HEK293 (cell line): ENCODE data around the gene KCNMB2.

ENCODE experiments used
- CTCF ChIP-seq: fragments of 450-650 bp; formaldehyde crosslinking; IDR thresholded peaks from 2 replicates; pipeline ENCODE4 v1.5.1; 2016; ENCODE audit warnings: missing biosample characterization, missing genetic modification characterization
- KLF10 ChIP-seq: fragments of 450-650 bp; IDR thresholded peaks from 2 replicates; pipeline ENCODE4 v1.5.1; 2018; ENCODE audit warnings: missing biosample characterization, mild to moderate bottlenecking, missing genetic modification characterization
- PRDM10 ChIP-seq: fragments of 450-650 bp; formaldehyde crosslinking; IDR thresholded peaks from 2 replicates; pipeline ENCODE4 v1.5.1; 2016; ENCODE audit warnings: missing biosample characterization, missing genetic modification characterization
- REST ChIP-seq: fragments of 450-650 bp; formaldehyde crosslinking; IDR thresholded peaks from 2 replicates; pipeline ENCODE4 v1.5.1; 2016; ENCODE audit warnings: missing biosample characterization, missing genetic modification characterization
- TSHZ1 ChIP-seq: fragments of 450-650 bp; formaldehyde crosslinking; IDR thresholded peaks from 2 replicates; pipeline ENCODE4 v1.5.1; 2016; ENCODE audit warnings: missing biosample characterization, missing genetic modification characterization, borderline replicate concordance
- ZBTB17 ChIP-seq: fragments of 450-650 bp; formaldehyde crosslinking; IDR thresholded peaks from 2 replicates; pipeline ENCODE4 v1.5.1; 2016; ENCODE audit warnings: missing biosample characterization, missing genetic modification characterization
- ZEB2 ChIP-seq: fragments of 450-650 bp; formaldehyde crosslinking; IDR thresholded peaks from 2 replicates; pipeline ENCODE4 v1.5.1; 2016; ENCODE audit warnings: missing biosample characterization, missing genetic modification characterization
- ZNF280D ChIP-seq: fragments of 450-650 bp; formaldehyde crosslinking; IDR thresholded peaks from 2 replicates; pipeline ENCODE4 v1.5.1; 2016; ENCODE audit warnings: missing biosample characterization, missing genetic modification characterization
- ZNF324 ChIP-seq: fragments of 450-650 bp; formaldehyde crosslinking; IDR thresholded peaks from 2 replicates; pipeline ENCODE4 v1.5.1; 2016; ENCODE audit warnings: missing biosample characterization, missing genetic modification characterization
- ZNF561 ChIP-seq: fragments of 450-650 bp; IDR thresholded peaks from 2 replicates; pipeline ENCODE4 v1.5.1; 2018; ENCODE audit warnings: missing biosample characterization, missing genetic modification characterization, borderline replicate concordance
- ZNF776 ChIP-seq: fragments of 450-650 bp; formaldehyde crosslinking; IDR thresholded peaks from 2 replicates; pipeline ENCODE4 v1.5.0; 2017; ENCODE audit warnings: missing biosample characterization, missing genetic modification characterization, borderline replicate concordance

- TF ChIP-seq ZNF561 (tag by site-specific recombination) (no peak), ZNF776 (tag by site-specific recombination) (no peak), ZNF324 (tag by site-specific recombination) (no peak), CTCF (no peak), TSHZ1 (no peak), ZEB2 (tag by site-specific recombination) (no peak), KLF10 (tag by site-specific recombination) (no peak), REST (no peak), ZBTB17 (no peak), PRDM10 (tag by site-specific recombination) (no peak), ZNF280D (tag by site-specific recombination) (no peak)
Measured at GRCh38 chr3:178628037-178628436, 91.8 kb downstream of the KCNMB2 start.
